Measurements from ENCODE around the gene BDH1. TPM values are rescaled to one million over a fixed set of nuclear protein-coding genes. Genes with fewer than 3 reads are reported as not detected.
A peak's percentile ranks its signal among the peaks of the same experiment; 100 is the strongest.

Gene BDH1
- total RNA-seq, 2 donors from 2014 or later = 4.0 to 48.3 TPM

DNA sequence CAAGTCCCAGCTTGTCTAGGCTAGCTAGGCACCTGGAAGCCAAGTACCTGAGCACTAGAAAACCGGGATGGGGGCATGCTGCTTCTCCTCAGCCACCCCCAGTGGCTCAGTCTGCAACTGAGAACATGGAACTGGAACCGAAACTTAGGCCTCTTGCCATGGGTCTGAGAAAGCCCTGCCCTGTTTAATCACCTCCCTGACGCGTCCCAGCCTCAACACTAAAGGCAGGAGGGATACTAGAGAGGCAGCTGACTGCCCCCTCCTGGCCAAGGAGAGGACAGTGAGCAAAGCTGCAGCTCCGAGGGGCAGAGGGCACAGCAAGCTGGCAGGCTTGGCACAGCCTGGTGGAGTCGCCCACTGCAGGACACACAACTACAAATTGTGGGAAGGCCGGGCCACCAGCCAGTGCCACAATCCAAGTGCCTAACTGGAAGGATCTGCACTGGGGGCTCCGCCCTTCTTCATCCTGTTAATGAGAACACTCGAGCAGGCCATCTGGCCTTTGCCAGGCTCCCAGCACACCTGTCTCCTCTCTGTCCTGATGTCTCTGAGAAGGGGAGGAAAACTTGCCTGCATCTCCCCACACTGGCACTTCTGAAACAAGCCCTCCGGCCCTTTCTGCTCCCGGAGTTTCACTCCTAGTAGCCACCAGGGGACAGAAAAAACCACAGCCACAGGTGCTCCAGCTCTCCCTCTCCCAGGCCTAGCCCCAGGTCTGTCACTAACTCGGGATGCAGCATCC lies 53.7 kb downstream of the BDH1 start:
- Histone ChIP-seq H3K27me3 (no peaks in the 10 kb centered on the region), H3K9me3 (no peaks in the 10 kb centered on the region), H3K27ac (no peak overlapping the region), H3K4me3 (no peak overlapping the region), H3K36me3 (no peaks in the 10 kb centered on the region), H3K4me1 (no peaks in the 10 kb centered on the region)
- DNase-seq (ENCODE audit: low spot score) = no peak
- TF ChIP-seq, protein P1, sequence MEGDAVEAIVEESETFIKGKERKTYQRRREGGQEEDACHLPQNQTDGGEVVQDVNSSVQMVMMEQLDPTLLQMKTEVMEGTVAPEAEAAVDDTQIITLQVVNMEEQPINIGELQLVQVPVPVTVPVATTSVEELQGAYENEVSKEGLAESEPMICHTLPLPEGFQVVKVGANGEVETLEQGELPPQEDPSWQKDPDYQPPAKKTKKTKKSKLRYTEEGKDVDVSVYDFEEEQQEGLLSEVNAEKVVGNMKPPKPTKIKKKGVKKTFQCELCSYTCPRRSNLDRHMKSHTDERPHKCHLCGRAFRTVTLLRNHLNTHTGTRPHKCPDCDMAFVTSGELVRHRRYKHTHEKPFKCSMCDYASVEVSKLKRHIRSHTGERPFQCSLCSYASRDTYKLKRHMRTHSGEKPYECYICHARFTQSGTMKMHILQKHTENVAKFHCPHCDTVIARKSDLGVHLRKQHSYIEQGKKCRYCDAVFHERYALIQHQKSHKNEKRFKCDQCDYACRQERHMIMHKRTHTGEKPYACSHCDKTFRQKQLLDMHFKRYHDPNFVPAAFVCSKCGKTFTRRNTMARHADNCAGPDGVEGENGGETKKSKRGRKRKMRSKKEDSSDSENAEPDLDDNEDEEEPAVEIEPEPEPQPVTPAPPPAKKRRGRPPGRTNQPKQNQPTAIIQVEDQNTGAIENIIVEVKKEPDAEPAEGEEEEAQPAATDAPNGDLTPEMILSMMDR (IDR thresholded peaks at IDR 0.05) = peak in 1 of 2 donors; percentile 49

GRCh38 chr3:197501496-197501878 lies 54.3 kb downstream of the BDH1 start:
- no peaks in the 10 kb centered on the region for H3K27me3 ChIP-seq
- no peaks in the 10 kb centered on the region for H3K36me3 ChIP-seq
- H3K9me3 ChIP-seq = no peaks in the 10 kb centered on the region
- no peak for DNase-seq (ENCODE audit: low spot score)
- TF ChIP-seq, protein P1 (IDR thresholded peaks at IDR 0.05) = no peak
- H3K4me1 ChIP-seq = no peaks in the 10 kb centered on the region
- no peak overlapping the region for H3K4me3 ChIP-seq
- no peak overlapping the region for H3K27ac ChIP-seq

DNA sequence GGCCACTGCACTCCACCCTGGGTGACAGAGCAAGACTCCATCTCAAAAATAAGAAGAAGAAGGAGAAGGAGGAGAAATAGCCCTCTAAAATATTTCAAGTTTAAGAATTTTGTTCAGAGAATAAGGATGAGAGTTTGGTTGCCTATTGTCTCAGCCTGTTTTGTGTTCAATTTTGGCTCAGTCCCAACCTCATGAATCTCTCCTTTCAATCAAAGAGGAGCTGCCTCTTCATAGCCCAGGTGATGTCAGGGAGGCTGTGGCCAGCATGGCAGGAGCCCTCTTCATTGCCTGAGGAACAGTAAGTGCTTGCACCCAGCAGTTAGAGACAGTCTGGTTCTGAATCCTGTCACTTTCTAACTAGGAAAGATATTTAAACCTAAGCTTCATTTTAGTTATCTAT lies 55.0 kb downstream of the BDH1 start:
- TF ChIP-seq, protein P1 (IDR thresholded peaks at IDR 0.05) = no peak
- H3K36me3 ChIP-seq = no peaks in the 10 kb centered on the region
- H3K9me3 ChIP-seq = no peaks in the 10 kb centered on the region
- H3K27ac ChIP-seq = no peak overlapping the region
- no peaks in the 10 kb centered on the region for H3K27me3 ChIP-seq
- H3K4me3 ChIP-seq = no peak overlapping the region
- DNase-seq (ENCODE audit: low spot score) = no peak
- peaks cover 0 to 5% of the 10 kb centered on the region in 2 donors for H3K4me1 ChIP-seq

DNA sequence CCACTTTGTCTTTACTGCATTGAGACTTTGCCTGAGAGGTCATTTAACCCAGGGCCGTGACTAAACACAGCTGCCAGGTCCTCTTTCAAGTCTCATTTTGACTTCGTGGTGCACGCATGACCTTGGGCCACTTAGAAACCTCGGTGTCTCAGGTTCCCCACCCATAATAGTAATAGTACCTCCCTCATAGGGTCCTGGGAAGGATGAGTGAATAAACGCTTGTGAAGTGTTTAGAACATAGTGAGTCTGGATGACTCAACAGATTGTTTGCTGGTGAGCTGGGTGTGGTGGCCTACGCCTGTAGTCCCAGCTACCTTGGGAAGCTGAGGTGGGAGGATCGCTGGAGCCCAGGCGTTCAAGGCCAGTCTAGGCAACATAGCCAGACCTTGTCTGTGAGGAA lies 56.3 kb downstream of the BDH1 start:
- no peak for DNase-seq (ENCODE audit: low spot score)
- H3K27me3 ChIP-seq = no peaks in the 10 kb centered on the region
- H3K27ac ChIP-seq = no peak overlapping the region
- no peaks in the 10 kb centered on the region for H3K9me3 ChIP-seq
- H3K4me1 ChIP-seq = peaks cover 0 to 11% of the 10 kb centered on the region in 2 donors
- no peak overlapping the region for H3K4me3 ChIP-seq
- TF ChIP-seq, protein P1 (IDR thresholded peaks at IDR 0.05) = no peak
- no peaks in the 10 kb centered on the region for H3K36me3 ChIP-seq

DNA sequence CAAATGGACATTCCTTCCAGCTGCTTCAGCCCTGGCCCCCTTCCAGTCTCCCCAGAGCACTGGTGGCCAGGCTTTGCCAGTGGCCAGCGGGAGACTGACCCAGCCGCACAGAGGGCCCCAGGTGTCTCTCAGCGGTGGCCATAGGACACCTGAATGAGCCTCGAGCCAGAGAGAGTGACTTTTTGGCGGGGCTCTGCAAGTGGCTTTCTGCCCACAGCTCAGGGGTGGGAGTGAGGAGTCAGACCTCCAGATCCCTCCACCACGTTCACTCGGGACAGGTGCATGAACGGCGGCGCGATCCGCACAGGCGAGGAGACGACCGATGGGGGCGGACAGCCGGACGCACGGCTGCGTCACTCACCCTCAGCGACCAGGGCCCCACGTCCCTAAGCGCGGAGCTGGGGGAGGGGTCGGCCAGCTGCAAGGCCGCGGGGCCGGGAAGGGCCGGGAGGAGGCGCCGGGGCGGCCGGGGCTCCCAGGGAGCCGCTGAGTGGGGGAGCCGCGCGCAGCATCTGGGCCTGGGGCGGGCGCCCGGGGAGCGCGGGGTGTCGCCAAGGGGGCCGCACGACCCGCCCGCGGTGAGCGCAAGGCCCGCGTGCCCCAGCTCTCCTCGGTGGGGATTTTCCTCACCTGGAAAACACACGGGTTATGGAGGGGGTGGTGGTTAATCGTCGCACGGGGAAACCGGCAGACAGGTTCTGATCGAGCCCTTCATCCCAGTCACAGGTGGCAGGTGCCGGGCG lies 57.1 kb downstream of the BDH1 start:
- TF ChIP-seq, protein P1 (IDR thresholded peaks at IDR 0.05) = no peak

More for the DNA sequence above, 57.1 kb downstream of the BDH1 start:
- H3K4me1 ChIP-seq = peaks cover 0 to 11% of the 10 kb centered on the region in 2 donors
- H3K4me3 ChIP-seq = no peak overlapping the region
- no peaks in the 10 kb centered on the region for H3K9me3 ChIP-seq
- H3K36me3 ChIP-seq = no peaks in the 10 kb centered on the region
- H3K27ac ChIP-seq = no peak overlapping the region
- H3K27me3 ChIP-seq = no peaks in the 10 kb centered on the region
- DNase-seq (ENCODE audit: low spot score) = no peak

All from right atrium auricular region (tissue), 2 donors.